SU-DHL-6 (cell line): Measurements from ENCODE around the gene HINT2.

Experiments
- EZH2phosphoT487 ChIP-seq: fragments of 200-600 bp; sonication (generic), shearing (Covaris generic); conservative IDR thresholded peaks from 2 replicates; pipeline ENCODE4 v1.6.1; 2018; ENCODE audit warnings: mild to moderate bottlenecking, antibody characterized with exemption, low read length, moderate library complexity, mixed read lengths
- TF ChIP-seq, protein P1 (sequence below): fragments of 200-600 bp; sonication (generic); IDR thresholded peaks from one replicate; pipeline ENCODE4 v1.5.1; 2017; ENCODE audit warnings: antibody characterized with exemption, mild to moderate bottlenecking, low read length, moderate library complexity; ENCODE audit not compliant: insufficient read depth, poor library complexity, severe bottlenecking

DNA sequence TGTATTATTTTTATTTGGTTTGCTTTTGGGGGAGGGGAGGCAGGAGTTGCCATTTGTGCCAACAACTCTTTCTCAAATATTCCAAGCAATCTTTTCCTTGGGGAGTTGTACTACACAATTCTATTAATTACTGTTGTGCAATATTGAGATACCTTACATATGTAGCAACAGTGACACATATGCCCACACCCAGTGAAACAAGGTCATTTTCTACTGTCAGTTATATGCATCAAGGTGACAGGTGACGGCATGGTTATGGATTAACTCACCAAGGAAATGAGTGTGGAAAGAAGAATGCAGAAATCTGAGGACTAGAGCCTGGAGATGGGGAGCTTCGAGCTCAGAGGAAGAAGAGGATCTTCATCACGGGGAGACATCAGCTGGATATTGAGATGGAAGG is 42.9 kb downstream of the HINT2 start:
- no peak for TF ChIP-seq EZH2phosphoT487
- TF ChIP-seq, protein P1, sequence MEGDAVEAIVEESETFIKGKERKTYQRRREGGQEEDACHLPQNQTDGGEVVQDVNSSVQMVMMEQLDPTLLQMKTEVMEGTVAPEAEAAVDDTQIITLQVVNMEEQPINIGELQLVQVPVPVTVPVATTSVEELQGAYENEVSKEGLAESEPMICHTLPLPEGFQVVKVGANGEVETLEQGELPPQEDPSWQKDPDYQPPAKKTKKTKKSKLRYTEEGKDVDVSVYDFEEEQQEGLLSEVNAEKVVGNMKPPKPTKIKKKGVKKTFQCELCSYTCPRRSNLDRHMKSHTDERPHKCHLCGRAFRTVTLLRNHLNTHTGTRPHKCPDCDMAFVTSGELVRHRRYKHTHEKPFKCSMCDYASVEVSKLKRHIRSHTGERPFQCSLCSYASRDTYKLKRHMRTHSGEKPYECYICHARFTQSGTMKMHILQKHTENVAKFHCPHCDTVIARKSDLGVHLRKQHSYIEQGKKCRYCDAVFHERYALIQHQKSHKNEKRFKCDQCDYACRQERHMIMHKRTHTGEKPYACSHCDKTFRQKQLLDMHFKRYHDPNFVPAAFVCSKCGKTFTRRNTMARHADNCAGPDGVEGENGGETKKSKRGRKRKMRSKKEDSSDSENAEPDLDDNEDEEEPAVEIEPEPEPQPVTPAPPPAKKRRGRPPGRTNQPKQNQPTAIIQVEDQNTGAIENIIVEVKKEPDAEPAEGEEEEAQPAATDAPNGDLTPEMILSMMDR, result no peak
